Transverse colon (tissue), 3 donors: Measurements from ENCODE around the gene RABL6.

Source experiments
- EP300 ChIP-seq: sonication (generic); formaldehyde crosslinking; IDR thresholded peaks from one replicate; pipeline ENCODE4 v1.6.1; 2017; ENCODE audit warnings: antibody characterized with exemption, low read depth
- TF ChIP-seq, protein P1 (sequence below), 5 experiments: fragments of 200-600 bp in 3 of 5; fragments of 450-650 bp in 2 of 5; sonication (generic) in 3 of 5; IDR thresholded peaks; 1 replicate in 2 of 5; 2 replicates in 3 of 5; pipeline ENCODE4 v1.5.1; 2016 to 2017; ENCODE audit warnings: antibody characterized with exemption in 5 of 5, inconsistent platforms in 3 of 5, mild to moderate bottlenecking in 2 of 5, moderate library complexity in 1 of 5

DNA sequence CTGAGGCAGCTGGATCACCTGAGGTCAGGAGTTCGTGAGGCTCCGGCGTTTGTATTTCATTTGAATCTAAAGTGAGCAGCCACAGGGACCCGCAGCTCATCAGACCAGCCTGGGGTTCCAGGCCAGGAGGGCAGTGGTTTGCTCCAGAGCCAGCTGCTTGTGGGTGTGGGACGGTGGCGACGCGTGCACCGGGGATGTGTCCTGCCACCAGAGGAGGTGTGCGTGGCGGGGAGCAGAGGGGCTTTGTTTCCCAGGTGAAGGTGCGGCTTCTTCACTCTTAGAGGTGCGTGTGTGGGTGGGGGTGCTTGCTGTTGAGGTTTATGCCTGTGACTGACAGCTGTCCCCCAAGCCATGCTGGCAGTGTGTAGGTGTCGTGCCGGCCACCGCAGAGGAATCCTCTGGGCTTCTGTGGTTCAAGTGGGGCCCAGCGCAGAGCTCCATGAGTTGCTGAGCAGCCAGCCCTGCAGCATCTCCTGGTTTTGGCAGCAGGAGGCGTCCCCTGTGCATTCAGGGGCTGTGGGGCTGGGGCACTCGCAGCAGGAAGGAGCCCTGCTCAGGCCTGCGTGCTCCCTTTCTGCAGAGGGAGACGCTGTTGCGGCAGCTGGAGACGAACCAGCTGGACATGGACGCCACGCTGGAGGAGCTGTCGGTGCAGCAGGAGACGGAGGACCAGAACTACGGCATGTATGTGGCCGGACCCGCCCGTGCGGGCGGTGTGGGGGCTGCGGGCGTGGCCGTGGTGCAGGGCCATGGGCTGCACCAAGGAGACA, 27.6 kb downstream of the RABL6 start:
- TF ChIP-seq, protein P1, sequence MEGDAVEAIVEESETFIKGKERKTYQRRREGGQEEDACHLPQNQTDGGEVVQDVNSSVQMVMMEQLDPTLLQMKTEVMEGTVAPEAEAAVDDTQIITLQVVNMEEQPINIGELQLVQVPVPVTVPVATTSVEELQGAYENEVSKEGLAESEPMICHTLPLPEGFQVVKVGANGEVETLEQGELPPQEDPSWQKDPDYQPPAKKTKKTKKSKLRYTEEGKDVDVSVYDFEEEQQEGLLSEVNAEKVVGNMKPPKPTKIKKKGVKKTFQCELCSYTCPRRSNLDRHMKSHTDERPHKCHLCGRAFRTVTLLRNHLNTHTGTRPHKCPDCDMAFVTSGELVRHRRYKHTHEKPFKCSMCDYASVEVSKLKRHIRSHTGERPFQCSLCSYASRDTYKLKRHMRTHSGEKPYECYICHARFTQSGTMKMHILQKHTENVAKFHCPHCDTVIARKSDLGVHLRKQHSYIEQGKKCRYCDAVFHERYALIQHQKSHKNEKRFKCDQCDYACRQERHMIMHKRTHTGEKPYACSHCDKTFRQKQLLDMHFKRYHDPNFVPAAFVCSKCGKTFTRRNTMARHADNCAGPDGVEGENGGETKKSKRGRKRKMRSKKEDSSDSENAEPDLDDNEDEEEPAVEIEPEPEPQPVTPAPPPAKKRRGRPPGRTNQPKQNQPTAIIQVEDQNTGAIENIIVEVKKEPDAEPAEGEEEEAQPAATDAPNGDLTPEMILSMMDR (IDR thresholded peaks at IDR 0.05) = no peak
- TF ChIP-seq EP300 = no peak
